Liver (tissue), 10 donors: ENCODE measurements around the gene INSL6. TPM values are rescaled to one million over a fixed set of nuclear protein-coding genes. Genes with fewer than 3 reads are reported as not detected.

Source experiments
- DNase-seq: peaks from one replicate; pipeline ENCODE4 v3.0.0-alpha.2; 2017; ENCODE audit warnings: low spot score
- H3K27ac ChIP-seq, 2 donors: one replicate each; pipeline ENCODE4 v1.7.0; 2013; ENCODE audit warnings: inconsistent platforms in 2 of 2, low read length in 2 of 2, control low read depth in 1 of 2, low read depth in 1 of 2, mild to moderate bottlenecking in 1 of 2
- H3K27me3 ChIP-seq, 4 donors: one replicate each; pipeline versions ENCODE4 v1.6.1 to v1.7.0; 2013; ENCODE audit warnings: low read length in 3 of 4, inconsistent platforms in 1 of 4, mild to moderate bottlenecking in 1 of 4, moderate library complexity in 1 of 4; ENCODE audit not compliant: control insufficient read depth in 4 of 4, insufficient read depth in 4 of 4
- H3K36me3 ChIP-seq, 4 donors: one replicate each; pipeline versions ENCODE4 v1.6.1 to v1.7.0; 2013; ENCODE audit warnings: low read length in 3 of 4, mild to moderate bottlenecking in 3 of 4, low read depth in 1 of 4, moderate library complexity in 1 of 4; ENCODE audit not compliant: control insufficient read depth in 4 of 4, insufficient read depth in 3 of 4
- H3K4me1 ChIP-seq, 4 donors: one replicate each; pipeline versions ENCODE4 v1.6.1 to v1.7.0; 2013; ENCODE audit warnings: low read length in 3 of 4, mild to moderate bottlenecking in 3 of 4, moderate library complexity in 1 of 4; ENCODE audit not compliant: control insufficient read depth in 4 of 4, insufficient read depth in 4 of 4
- H3K4me3 ChIP-seq, 3 donors: one replicate each; pipeline versions ENCODE4 v1.6.1 to v1.7.0; 2013; ENCODE audit warnings: low read length in 3 of 3, control low read depth in 1 of 3, low read depth in 1 of 3, mild to moderate bottlenecking in 1 of 3
- H3K9ac ChIP-seq, 2 donors: one replicate each; pipeline ENCODE4 v1.7.0; 2013; ENCODE audit warnings: low read length in 2 of 2, mild to moderate bottlenecking in 2 of 2, moderate library complexity in 2 of 2, control low read depth in 1 of 2, low read depth in 1 of 2
- H3K9me3 ChIP-seq, 4 donors: one replicate each; pipeline versions ENCODE4 v1.6.1 to v1.7.0; 2013; ENCODE audit warnings: low read length in 3 of 4; ENCODE audit not compliant: control insufficient read depth in 4 of 4
- SP1 ChIP-seq: IDR thresholded peaks from 2 replicates; pipeline ENCODE4 v1.6.1; 2018; ENCODE audit warnings: antibody characterized with exemption, mild to moderate bottlenecking
- WGBS: extraction: QIAGEN DNeasy Blood & Tissue Kit; methylation state at CpG from one replicate; pipeline ENCODE4 v1.1.7; 2013; 5-methylcytosine and 5-hydroxymethylcytosine counted together
- polyA plus RNA-seq, 2 donors: library from polyadenylated mRNA; stranded (reverse) in 1 of 2; unstranded in 1 of 2; fragments of 200-250 nt in 1 of 2; fragments of >200 nt in 1 of 2; fragmentation: Nextera tagmentation in 1 of 2; extraction: Ambion mirVana in 1 of 2; gene quantifications; one replicate each; pipeline versions ENCODE4 v1.2.1 to v1.2.3, GENCODE V29; 2013 to 2015
- small RNA-seq: library from RNA; depleted of rRNA; stranded (forward); fragments of <200 nt; gene quantifications from one replicate; pipeline ENCODE3, GENCODE V24; 2014
- total RNA-seq, 2 donors: library from RNA; depleted of rRNA; stranded (reverse); fragments of >200 nt; gene quantifications; one replicate each; pipeline ENCODE4 v1.2.3, GENCODE V29; 2014
- donor health status: healthy.
- donor health status: healthy.
- donor health status: healthy.
- donor health status: healthy.
- donor health status: healthy.

The INSL6 gene
- total and polyA plus RNA-seq, 4 donors, result 0.33 TPM; not detected in 3

DNA sequence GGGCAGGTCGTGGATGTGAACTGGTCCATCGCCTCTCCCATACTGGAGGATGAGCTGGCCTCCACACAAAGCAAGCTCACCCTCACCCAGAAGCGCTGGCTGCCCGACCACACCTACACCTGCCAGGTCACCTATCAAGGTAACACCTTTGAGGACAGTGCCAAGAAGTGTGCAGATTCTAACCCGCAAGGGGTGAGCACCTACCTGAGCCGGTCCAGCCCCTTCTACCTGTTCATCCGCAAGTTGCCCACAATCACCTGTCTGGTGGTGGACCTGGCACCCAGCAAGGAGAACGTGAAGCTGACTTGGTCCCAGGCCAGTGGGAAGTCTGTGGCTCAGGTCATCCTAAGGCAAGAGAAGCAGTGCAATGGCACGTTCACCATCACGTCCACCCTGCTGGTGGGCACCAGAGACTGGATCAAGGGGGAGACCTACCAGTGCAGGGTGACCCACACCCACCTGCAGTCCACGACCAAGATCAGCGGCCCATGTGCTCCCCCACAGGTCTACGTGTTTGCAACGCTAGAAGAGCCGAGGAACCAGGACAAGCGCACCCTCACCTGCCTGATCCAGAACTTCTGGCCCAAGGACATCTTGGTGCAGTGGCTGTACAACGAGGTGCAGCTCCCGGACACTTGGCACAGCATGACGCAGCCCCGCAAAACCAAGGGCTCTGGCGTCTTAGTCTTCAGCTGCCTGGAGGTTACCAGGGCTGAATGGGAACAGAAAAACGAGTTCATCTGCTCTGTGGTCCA is 71.3 kb downstream of the INSL6 start:
- Histone ChIP-seq H3K9me3 (peaks cover 0 to 4% (median 3%) of the 10 kb centered on the region in 4 donors), H3K4me3 (no peak overlapping the region), H3K9ac (no peak overlapping the region), H3K4me1 (no peaks in the 10 kb centered on the region), H3K27ac (no peak overlapping the region), H3K27me3 (no peaks in the 10 kb centered on the region), H3K36me3 (peaks cover 4 to 29% (median 13%) of the 10 kb centered on the region in 4 donors)
- no peak for TF ChIP-seq SP1
- no peak for DNase-seq
- 99% methylated on average over 22 of the region's 22 CpGs for WGBS

Small RNA genes lying within 50 kb of the gene (small RNA-seq; reads per million reads assigned to genes)
- not detected for gene AL133547.1

Other genes with a start within 250 kb of the INSL6 start
- gene JAK2, start 200.4 kb downstream of the INSL6 start, total RNA-seq, result 10 to 100 TPM in 1 of 2 donors, 1 to 10 TPM in 1; 8.3 to 21.5 TPM
- gene JAK2, start 200.4 kb downstream of the INSL6 start, polyA plus RNA-seq, result 1 to 10 TPM; 1.5 to 1.8 TPM
- not detected for gene INSL4, start 45.8 kb upstream of the INSL6 start, total RNA-seq
- not detected for gene INSL4, start 45.8 kb upstream of the INSL6 start, polyA plus RNA-seq
- under 1 TPM in 1 of 2 donors, not detected in 1; 0.33 TPM for gene RLN2, start 119.1 kb upstream of the INSL6 start, total RNA-seq
- gene RLN2, start 119.1 kb upstream of the INSL6 start, polyA plus RNA-seq, result not detected
- under 1 TPM in 1 of 2 donors, not detected in 1; 0.17 TPM for gene RLN1, start 154.2 kb upstream of the INSL6 start, total RNA-seq
- not detected for gene RLN1, start 154.2 kb upstream of the INSL6 start, polyA plus RNA-seq